ENCODE results near the gene SEMA5A.

The SEMA5A gene

DNA sequence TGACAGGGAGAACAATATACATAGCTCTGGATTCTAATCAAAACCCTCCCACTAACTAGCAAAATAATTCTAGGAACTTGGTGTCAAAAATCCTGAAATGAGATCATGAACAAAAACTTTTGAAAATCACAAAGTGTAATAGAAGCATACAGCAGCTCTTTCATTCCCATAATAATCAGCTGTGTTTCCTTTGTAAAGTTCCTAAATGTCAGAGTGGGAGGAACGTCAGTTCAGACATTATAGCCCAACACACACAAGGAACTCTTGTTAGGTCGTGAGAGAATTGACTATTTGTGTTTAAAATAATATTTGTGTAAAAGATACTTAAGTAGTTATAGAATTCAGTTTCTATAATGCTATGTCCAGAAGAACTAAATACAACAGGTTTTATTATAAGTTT, 312.8 kb downstream of the SEMA5A start:
- Histone ChIP-seq H3K79me2 (no peaks in the 10 kb centered on the region), H3K4me1 (no peaks in the 10 kb centered on the region), H3K4me3 (ENCODE audit: low read depth, low read length) (no peak overlapping the region), H3K36me3 (ENCODE audit: control insufficient read depth, insufficient read depth, low read length) (no peaks in the 10 kb centered on the region), H3K9me3 (ENCODE audit: control insufficient read depth, low read length) (no peaks in the 10 kb centered on the region), H3K9ac (no peak overlapping the region), H3K27ac (no peak overlapping the region), H3K27me3 (ENCODE audit: control insufficient read depth, insufficient read depth, low read length) (no peaks in the 10 kb centered on the region), H3K4me2 (ENCODE audit: low read length) (no peak overlapping the region), H2AFZ (no peak overlapping the region)
- TF ChIP-seq, protein P1, sequence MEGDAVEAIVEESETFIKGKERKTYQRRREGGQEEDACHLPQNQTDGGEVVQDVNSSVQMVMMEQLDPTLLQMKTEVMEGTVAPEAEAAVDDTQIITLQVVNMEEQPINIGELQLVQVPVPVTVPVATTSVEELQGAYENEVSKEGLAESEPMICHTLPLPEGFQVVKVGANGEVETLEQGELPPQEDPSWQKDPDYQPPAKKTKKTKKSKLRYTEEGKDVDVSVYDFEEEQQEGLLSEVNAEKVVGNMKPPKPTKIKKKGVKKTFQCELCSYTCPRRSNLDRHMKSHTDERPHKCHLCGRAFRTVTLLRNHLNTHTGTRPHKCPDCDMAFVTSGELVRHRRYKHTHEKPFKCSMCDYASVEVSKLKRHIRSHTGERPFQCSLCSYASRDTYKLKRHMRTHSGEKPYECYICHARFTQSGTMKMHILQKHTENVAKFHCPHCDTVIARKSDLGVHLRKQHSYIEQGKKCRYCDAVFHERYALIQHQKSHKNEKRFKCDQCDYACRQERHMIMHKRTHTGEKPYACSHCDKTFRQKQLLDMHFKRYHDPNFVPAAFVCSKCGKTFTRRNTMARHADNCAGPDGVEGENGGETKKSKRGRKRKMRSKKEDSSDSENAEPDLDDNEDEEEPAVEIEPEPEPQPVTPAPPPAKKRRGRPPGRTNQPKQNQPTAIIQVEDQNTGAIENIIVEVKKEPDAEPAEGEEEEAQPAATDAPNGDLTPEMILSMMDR (IDR thresholded peaks at IDR 0.05): no peak

DNA sequence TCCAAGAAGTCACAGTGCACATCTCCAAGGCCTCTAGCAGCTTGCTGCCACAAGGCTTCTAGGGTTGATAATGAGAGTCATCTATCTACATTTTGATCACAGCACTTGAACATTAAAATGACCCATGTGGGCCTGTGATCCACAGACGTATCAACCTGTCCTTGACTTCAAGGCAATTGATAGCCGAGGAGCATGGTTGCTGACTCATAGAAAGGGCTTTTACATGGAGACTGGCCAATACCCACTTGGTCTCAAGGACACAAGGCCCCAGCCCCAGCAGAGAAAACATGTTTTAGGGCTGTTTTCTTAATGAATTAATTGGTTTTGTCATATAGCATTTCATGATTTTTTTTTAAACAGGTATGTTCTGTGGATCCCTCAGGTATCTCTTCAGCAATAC, 314.0 kb downstream of the SEMA5A start:
- Histone ChIP-seq H2AFZ (no peak overlapping the region), H3K9me3 (ENCODE audit: control insufficient read depth, low read length) (no peaks in the 10 kb centered on the region), H3K27me3 (ENCODE audit: control insufficient read depth, insufficient read depth, low read length) (no peaks in the 10 kb centered on the region), H3K4me1 (no peaks in the 10 kb centered on the region), H3K36me3 (ENCODE audit: control insufficient read depth, insufficient read depth, low read length) (no peaks in the 10 kb centered on the region), H3K27ac (no peak overlapping the region), H3K79me2 (no peaks in the 10 kb centered on the region), H3K4me2 (ENCODE audit: low read length) (no peak overlapping the region), H3K4me3 (ENCODE audit: low read depth, low read length) (no peak overlapping the region), H3K9ac (no peak overlapping the region)
- TF ChIP-seq, protein P1 (IDR thresholded peaks at IDR 0.05): no peak

GRCh38 chr5:9230355-9230754, 315.5 kb downstream of the SEMA5A start:
- Histone ChIP-seq H3K9ac (no peak overlapping the region), H3K36me3 (ENCODE audit: control insufficient read depth, insufficient read depth, low read length) (no peaks in the 10 kb centered on the region), H3K27me3 (ENCODE audit: control insufficient read depth, insufficient read depth, low read length) (no peaks in the 10 kb centered on the region), H3K4me2 (ENCODE audit: low read length) (no peak overlapping the region), H3K27ac (no peak overlapping the region), H3K79me2 (no peaks in the 10 kb centered on the region), H3K9me3 (ENCODE audit: control insufficient read depth, low read length) (no peaks in the 10 kb centered on the region), H3K4me3 (ENCODE audit: low read depth, low read length) (no peak overlapping the region), H2AFZ (no peak overlapping the region), H3K4me1 (no peaks in the 10 kb centered on the region)
- TF ChIP-seq, protein P1 (IDR thresholded peaks at IDR 0.05): no peak

GRCh38 chr5:9226016-9226536, 319.8 kb downstream of the SEMA5A start:
- no peaks in the 10 kb centered on the region for H3K4me1 ChIP-seq
- no peak overlapping the region for H2AFZ ChIP-seq
- H3K79me2 ChIP-seq: no peaks in the 10 kb centered on the region
- H3K9ac ChIP-seq: no peak overlapping the region
- H3K27ac ChIP-seq: no peak overlapping the region
- no peaks in the 10 kb centered on the region for H3K9me3 ChIP-seq (ENCODE audit: control insufficient read depth, low read length)
- H3K36me3 ChIP-seq (ENCODE audit: control insufficient read depth, insufficient read depth, low read length): no peaks in the 10 kb centered on the region
- TF ChIP-seq, protein P1 (IDR thresholded peaks at IDR 0.05): no peak
- no peak overlapping the region for H3K4me3 ChIP-seq (ENCODE audit: low read depth, low read length)
- no peaks in the 10 kb centered on the region for H3K27me3 ChIP-seq (ENCODE audit: control insufficient read depth, insufficient read depth, low read length)
- H3K4me2 ChIP-seq (ENCODE audit: low read length): no peak overlapping the region
